Brain microvascular endothelial cell (primary cell): Measurements from ENCODE around the gene SLAIN2.
"Not testable (repeated sequence)": the region's sequence is repeated elsewhere in the genome, so short reads cannot be mapped to it uniquely, and the experiment has no call there.

Experiments
- DNase-seq: peaks from one replicate; pipeline ENCODE4 v3.0.0-alpha.2; 2020
- H3K27ac ChIP-seq: fragments of 250-450 bp; sonication (Bioruptor Pico); 2 replicates; pipeline ENCODE4 v1.5.1; 2020; ENCODE audit warnings: mild to moderate bottlenecking, moderate library complexity
- H3K27me3 ChIP-seq: fragments of 250-450 bp; sonication (Bioruptor Pico); replicated peaks from 2 replicates; pipeline ENCODE4 v1.5.1; 2020; ENCODE audit warnings: mild to moderate bottlenecking
- H3K36me3 ChIP-seq: fragments of 250-450 bp; sonication (Bioruptor Pico); replicated peaks from 2 replicates; pipeline ENCODE4 v1.5.1; 2020; ENCODE audit warnings: mild to moderate bottlenecking
- H3K4me3 ChIP-seq: 2 replicates; pipeline ENCODE4 v1.5.1; 2011; ENCODE audit warnings: low read depth, mild to moderate bottlenecking, control low read depth, low read length, moderate library complexity
- in situ Hi-C: cut with HindIII; loops from 2 replicates; pipeline ENCODE4 v1.10.0; 2017; ENCODE audit warnings: low sequenced_read_pairs, low pct_ligation_motif_present
- TF ChIP-seq, protein P1 (sequence below): IDR thresholded peaks from 2 replicates; pipeline ENCODE4 v1.5.1; 2011; ENCODE audit warnings: low read depth, mild to moderate bottlenecking, moderate library complexity, low read length, control low read depth, inconsistent platforms; ENCODE audit errors: missing control alignments

The SLAIN2 gene

DNA sequence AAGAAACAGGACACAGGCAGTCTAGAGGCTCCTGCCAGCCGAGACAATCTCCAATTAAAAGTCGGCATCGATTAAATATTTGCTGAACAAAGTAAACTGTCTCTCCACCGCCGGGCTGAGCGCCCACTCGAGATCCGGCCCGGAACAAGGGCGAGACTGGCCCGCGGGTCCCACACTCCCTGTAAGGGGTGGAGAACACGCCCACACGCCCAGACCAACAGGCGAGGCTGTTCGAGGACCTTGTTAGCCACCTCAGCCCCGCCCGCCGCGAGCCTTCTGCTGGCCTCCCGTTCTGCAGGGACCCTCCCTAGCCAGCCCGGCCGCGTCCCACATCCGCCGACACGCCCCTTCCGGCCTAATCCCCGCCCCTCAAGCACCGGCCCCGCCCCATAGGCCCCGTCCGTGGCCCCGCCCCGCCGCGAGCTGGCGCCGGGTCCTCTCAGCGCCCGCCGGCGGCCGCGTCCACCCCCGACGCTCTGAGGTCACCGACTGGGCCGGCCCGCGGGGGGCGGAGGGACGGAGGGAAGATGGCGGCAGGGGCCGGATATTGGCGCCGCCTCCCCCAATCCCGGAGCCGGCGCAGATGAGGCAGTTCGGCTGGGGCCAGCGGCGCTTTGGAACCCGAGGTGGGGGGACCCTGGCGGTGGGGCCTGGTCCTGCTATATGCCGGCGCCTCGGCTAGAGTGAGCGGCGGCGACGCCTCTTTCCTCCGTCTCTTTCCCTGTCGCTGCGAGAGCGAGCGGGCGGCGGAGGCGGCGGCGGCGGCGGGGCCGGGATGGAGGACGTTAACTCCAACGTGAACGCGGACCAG lies at the start of gene SLAIN2:
TSS of gene SLAIN2 (plus strand) at position 565 of the 811 bp plus-strand sequence. CDS start at position 776, 211 bp downstream.
- peak; percentile 98 for DNase-seq
- Histone ChIP-seq H3K36me3 (no peaks in the 10 kb centered on the region), H3K27ac (peak within 1 kb of the TSS; percentile 92), H3K4me3 (peak within 1 kb of the TSS; percentile 93), H3K27me3 (no peaks in the 10 kb centered on the region)
- in situ Hi-C loops: no loop called here
- TF ChIP-seq, protein P1, sequence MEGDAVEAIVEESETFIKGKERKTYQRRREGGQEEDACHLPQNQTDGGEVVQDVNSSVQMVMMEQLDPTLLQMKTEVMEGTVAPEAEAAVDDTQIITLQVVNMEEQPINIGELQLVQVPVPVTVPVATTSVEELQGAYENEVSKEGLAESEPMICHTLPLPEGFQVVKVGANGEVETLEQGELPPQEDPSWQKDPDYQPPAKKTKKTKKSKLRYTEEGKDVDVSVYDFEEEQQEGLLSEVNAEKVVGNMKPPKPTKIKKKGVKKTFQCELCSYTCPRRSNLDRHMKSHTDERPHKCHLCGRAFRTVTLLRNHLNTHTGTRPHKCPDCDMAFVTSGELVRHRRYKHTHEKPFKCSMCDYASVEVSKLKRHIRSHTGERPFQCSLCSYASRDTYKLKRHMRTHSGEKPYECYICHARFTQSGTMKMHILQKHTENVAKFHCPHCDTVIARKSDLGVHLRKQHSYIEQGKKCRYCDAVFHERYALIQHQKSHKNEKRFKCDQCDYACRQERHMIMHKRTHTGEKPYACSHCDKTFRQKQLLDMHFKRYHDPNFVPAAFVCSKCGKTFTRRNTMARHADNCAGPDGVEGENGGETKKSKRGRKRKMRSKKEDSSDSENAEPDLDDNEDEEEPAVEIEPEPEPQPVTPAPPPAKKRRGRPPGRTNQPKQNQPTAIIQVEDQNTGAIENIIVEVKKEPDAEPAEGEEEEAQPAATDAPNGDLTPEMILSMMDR: peak; percentile 58

DNA sequence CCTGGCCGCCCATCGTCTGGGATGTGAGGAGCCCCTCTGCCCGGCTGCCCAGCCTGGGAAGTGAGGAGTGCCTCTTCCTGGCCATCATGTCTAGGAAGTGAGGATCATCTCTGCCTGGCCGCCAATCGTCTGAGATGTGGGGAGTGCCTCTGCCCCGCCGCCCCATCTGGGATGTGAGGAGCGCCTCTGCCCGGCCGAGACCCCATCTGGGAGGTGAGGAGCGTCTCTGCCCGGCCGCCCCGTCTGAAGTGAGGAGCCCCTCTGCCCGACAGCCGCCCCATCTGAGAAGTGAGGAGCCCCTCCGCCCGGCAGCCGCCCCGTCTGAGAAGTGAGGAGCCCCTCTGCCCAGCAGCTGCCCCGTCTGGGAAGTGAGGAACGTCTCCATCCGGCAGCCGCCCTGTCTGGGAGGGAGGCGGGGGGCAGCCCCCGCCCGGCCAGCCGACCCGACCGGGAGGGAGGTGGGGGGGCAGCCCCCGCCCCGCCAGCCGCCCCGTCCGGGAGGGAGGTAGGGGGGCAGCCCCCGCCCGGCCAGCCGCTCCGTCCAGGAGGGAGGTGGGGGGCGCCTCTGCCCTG lies 49.0 kb upstream of the SLAIN2 start:
- H3K27me3 ChIP-seq, H3K27ac ChIP-seq, H3K36me3 ChIP-seq, DNase-seq, H3K4me3 ChIP-seq, in situ Hi-C loops: not testable (repeated sequence)

DNA sequence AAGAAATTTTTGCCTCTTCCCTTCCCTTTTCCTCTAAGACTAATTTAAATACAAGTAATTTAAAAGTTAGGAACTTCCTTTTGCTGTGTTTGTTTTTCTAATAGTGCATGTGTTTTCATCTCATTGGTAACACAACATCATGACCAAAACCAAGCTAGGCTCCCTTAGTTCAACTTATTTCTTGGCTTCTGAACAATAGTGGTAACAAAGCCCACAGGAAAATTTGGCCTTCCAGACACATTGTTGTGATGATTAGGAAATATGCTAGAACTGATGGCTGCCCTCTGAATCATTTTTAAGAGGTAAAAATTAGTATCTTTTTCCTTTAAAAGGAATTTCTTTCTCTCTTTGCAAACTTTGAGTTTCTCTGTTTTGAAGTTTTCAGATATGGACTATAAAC lies 46.2 kb upstream of the SLAIN2 start:
- Histone ChIP-seq H3K36me3 (no peaks in the 10 kb centered on the region), H3K27ac (no peak overlapping the region), H3K27me3 (no peaks in the 10 kb centered on the region), H3K4me3 (no peak overlapping the region)
- DNase-seq: no peak
- TF ChIP-seq, protein P1: no peak
- in situ Hi-C loops: no loop called here

DNA sequence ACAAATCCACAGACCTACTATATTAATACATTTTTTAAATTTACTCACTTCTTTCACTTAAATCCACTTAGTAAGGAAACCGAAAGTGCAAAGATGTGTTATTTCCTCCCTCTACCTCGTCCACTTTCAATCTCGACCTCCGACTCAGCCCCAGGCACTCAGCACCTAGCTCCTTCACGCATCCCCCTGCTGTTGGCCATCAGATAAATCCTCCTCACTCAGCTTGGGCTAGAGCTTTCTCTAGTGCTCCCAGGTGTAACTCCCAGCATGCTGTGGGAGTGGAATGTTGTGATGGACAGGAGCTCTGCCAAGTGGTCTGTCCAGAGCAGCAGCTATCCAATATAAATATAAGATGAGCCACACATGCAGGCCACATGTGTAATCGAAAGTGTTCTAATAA lies 45.0 kb upstream of the SLAIN2 start:
- TF ChIP-seq, protein P1: no peak
- in situ Hi-C loops: no loop called here
- no peak overlapping the region for H3K27ac ChIP-seq
- no peak for DNase-seq
- no peaks in the 10 kb centered on the region for H3K27me3 ChIP-seq
- no peaks in the 10 kb centered on the region for H3K36me3 ChIP-seq
- H3K4me3 ChIP-seq: no peak overlapping the region

DNA sequence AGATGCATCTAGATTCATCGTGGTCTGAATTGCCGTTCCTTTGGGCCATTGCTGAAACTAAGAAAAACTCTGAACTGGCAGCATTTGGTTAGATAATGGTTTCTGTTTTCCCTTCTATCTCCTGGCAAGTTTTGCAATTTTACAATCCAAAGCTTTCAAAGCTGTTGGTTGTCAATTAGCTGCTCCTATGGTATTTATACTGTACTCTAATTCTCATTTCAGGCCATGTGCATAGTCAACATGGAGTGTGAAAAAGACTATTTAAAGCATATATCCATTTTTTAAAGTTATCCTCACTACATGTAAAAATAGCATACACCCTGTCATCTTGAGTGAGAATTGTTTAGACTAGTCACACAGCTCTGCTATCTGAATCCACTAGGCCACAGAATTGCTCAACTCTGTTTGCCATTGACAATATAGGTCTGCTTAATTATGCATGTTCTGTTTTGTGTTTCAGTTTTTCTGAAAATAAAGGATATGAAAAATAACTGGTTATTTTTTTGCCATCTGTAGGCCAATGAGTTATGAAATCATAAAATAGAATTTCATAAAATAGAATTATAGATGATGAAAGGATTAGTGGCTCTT lies 44.0 kb upstream of the SLAIN2 start:
- in situ Hi-C loops: no loop called here
- Histone ChIP-seq H3K27ac (no peak overlapping the region), H3K4me3 (no peak overlapping the region), H3K27me3 (no peaks in the 10 kb centered on the region), H3K36me3 (no peaks in the 10 kb centered on the region)
- DNase-seq: no peak
- TF ChIP-seq, protein P1: no peak

DNA sequence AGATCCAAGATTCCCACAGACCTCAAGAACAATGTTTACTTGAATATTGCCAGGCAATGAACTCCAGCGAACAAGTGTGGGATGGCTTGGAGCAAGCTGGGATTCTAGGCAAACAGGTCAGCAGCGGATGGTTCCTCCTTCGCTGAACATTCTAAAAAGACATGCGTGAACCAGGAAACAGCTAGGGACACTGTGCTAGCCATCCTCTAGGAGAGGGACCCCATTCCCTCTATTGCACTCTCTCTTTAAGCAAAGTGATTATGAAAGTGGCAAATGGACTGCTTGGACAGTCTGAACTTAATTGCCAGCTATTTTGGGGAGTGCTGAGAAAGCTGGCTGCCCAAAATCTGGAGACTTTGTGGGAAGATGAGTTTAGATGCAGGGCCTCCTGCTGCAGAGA lies 41.8 kb upstream of the SLAIN2 start:
- Histone ChIP-seq H3K36me3 (no peaks in the 10 kb centered on the region), H3K27me3 (no peaks in the 10 kb centered on the region), H3K27ac (no peak overlapping the region), H3K4me3 (no peak overlapping the region)
- TF ChIP-seq, protein P1: no peak
- no peak for DNase-seq
- in situ Hi-C loops: no loop called here
